Nephron progenitor cell (in vitro differentiated cells): ENCODE results near the gene EMX1.

Source experiments
- DNase-seq: peaks from one replicate; pipeline ENCODE4 v3.0.0; 2021
- H3K27ac Mint-ChIP-seq: 2 replicates; pipeline ENCODE4 v1.8.0; 2021; ENCODE audit warnings: mild to moderate bottlenecking, moderate library complexity, mixed read lengths
- H3K27me3 Mint-ChIP-seq: 2 replicates; pipeline ENCODE4 v1.8.0; 2021; ENCODE audit warnings: mild to moderate bottlenecking, low read depth, mixed read lengths; ENCODE audit not compliant: poor library complexity
- H3K36me3 Mint-ChIP-seq: 2 replicates; pipeline ENCODE4 v1.8.0; 2021; ENCODE audit warnings: low read depth, mixed read lengths
- H3K4me1 Mint-ChIP-seq: 2 replicates; pipeline ENCODE4 v1.8.0; 2021; ENCODE audit warnings: mixed read lengths
- H3K4me3 Mint-ChIP-seq: 2 replicates; pipeline ENCODE4 v1.8.0; 2021; ENCODE audit warnings: mild to moderate bottlenecking, moderate library complexity, mixed read lengths
- H3K9me3 Mint-ChIP-seq: 2 replicates; pipeline ENCODE4 v1.8.0; 2021; ENCODE audit warnings: mild to moderate bottlenecking, moderate library complexity, mixed read lengths
- TF ChIP-seq, protein P1 (sequence below): fragments of 200-600 bp; sonication (generic); IDR thresholded peaks from 2 replicates; pipeline ENCODE4 v1.5.0; 2021; ENCODE audit warnings: antibody characterized with exemption

The EMX1 gene

DNA sequence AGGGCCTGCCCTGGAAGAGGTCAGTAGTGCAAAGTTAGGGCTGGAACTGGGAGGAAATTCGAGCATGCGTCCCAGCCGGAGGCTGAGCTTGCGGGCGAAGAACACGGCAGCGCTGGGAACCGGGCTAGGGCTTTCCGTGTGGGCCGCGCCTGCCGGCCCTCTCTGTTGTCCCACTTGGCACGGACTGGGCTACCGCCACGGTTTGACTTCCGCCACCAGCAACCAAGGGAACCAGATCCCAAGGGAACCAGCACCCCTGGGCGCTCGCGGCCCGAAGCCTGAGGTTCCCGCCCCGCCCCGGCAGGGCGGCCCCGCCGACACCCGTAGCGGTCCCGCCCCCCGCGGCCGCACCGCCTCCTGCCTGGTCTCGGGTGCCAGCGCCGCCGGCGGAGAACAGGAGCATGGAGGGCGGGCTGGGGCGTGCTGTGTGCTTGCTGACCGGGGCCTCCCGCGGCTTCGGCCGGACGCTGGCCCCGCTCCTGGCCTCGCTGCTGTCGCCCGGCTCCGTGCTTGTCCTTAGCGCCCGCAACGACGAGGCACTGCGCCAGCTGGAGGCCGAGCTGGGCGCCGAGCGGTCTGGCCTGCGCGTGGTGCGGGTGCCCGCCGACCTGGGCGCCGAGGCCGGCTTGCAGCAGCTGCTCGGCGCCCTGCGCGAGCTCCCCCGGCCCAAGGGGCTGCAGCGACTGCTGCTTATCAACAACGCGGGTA, 30.1 kb upstream of the EMX1 start, which contains the start of gene SPR:
TSS of gene SPR (plus strand) at position 377 of the 708 bp plus-strand sequence. CDS start at position 402, 25 bp downstream.
- DNase-seq: peak; percentile 80
- H3K27ac Mint-ChIP-seq: no peak within 1 kb of the TSS
- H3K4me1 Mint-ChIP-seq: peaks cover 6% of the 10 kb centered on the region
- TF ChIP-seq, protein P1, sequence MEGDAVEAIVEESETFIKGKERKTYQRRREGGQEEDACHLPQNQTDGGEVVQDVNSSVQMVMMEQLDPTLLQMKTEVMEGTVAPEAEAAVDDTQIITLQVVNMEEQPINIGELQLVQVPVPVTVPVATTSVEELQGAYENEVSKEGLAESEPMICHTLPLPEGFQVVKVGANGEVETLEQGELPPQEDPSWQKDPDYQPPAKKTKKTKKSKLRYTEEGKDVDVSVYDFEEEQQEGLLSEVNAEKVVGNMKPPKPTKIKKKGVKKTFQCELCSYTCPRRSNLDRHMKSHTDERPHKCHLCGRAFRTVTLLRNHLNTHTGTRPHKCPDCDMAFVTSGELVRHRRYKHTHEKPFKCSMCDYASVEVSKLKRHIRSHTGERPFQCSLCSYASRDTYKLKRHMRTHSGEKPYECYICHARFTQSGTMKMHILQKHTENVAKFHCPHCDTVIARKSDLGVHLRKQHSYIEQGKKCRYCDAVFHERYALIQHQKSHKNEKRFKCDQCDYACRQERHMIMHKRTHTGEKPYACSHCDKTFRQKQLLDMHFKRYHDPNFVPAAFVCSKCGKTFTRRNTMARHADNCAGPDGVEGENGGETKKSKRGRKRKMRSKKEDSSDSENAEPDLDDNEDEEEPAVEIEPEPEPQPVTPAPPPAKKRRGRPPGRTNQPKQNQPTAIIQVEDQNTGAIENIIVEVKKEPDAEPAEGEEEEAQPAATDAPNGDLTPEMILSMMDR: no peak
- peaks cover 79% of the 10 kb centered on the region for H3K27me3 Mint-ChIP-seq
- H3K36me3 Mint-ChIP-seq: no peaks in the 10 kb centered on the region
- H3K4me3 Mint-ChIP-seq: peak within 1 kb of the TSS; percentile 82
- H3K9me3 Mint-ChIP-seq: no peaks in the 10 kb centered on the region

DNA sequence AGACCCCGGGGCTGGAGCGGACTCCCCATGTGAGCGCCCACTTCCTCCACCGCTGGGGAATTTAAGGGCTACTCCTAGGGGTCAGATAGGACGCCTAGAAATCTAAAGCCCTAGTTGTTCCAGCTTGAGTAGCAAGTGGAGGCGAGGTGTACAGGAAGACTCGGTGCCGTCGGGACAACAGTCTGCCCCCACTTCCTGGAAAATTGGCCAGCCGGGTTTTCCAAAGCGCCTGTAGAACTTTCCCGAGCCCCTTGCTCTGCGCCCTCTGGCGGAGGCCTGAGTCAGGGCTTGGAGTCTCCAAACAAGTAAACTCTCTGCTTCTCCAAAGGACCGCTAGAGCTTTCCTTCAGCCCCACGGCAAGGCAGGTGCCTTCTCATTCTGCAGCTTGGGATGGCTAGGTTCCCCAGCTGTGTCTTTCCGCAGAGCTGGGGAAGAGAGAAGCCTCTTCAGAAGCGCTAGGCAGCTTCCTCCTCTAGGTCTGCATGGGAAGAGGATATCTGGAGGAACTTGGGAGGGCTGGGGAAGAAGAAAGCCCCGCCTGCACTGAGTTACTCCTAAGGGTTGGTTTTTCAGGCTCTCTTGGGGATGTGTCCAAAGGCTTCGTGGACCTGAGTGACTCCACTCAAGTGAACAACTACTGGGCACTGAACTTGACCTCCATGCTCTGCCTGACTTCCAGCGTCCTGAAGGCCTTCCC, 29.4 kb upstream of the EMX1 start:
- Mint-ChIP-seq H3K36me3 (no peaks in the 10 kb centered on the region), H3K27me3 (peaks cover 82% of the 10 kb centered on the region), H3K9me3 (no peaks in the 10 kb centered on the region), H3K4me3 (peak overlapping the region; percentile 78), H3K27ac (no peak overlapping the region), H3K4me1 (peaks cover 6% of the 10 kb centered on the region)
- TF ChIP-seq, protein P1: peak; percentile 85
- peak; percentile 92 for DNase-seq

DNA sequence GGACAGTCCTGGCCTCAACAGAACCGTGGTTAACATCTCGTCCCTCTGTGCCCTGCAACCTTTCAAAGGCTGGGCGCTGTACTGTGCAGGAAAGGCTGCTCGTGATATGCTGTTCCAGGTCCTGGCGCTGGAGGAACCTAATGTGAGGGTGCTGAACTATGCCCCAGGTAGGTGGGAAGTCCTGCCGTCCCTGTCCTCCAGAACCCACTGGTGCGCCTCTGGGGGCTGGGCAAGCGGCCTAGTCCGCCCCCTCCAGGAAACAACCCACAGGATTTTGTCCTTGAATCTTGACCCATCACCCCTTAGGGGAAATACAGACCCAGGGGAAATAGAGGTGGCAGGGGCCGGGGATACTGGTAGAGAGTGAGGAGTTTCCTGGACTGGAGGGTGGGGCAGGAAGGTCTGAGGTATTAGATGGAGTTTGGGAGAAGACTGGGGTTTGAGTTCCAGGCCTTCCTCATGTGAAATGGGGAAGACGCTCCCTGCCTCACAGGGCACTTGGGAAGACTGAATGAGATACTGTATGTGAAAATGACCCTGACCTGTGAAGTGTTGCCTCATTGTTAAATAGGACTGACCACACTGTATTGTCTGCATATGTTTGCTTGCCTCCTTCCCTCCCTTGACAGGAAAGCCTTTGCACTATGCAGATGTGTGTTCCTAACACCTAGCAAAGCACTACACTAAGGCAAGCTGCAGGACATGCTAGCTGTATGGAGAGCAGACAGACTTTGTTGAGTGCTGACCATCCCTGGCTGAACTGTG, 28.7 kb upstream of the EMX1 start:
- TF ChIP-seq, protein P1: no peak
- Mint-ChIP-seq H3K4me3 (no peak overlapping the region), H3K4me1 (peaks cover 6% of the 10 kb centered on the region), H3K27ac (no peak overlapping the region), H3K9me3 (no peaks in the 10 kb centered on the region), H3K27me3 (peaks cover 76% of the 10 kb centered on the region), H3K36me3 (no peaks in the 10 kb centered on the region)
- no peak for DNase-seq

DNA sequence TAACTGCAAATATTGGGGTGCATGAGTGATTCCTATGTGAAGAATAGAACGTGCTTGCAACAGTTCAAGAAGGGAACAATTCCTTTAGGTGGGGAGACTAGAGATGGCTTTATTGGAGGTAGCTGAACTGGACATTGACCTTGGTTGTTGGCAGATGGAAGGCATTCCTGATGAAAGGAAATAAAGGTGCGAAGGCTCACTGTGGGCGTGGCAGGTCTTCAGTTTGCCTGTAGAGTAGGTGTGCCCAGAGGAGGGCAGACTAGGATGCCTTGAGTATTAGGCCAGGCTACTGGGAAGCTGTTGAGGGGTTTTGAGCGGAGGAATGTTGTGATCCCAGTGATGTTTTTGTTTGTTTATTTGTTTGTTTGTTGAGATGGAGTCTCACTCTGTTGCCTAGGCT, 27.3 kb upstream of the EMX1 start:
- peaks cover 18% of the 10 kb centered on the region for H3K4me1 Mint-ChIP-seq
- no peak overlapping the region for H3K27ac Mint-ChIP-seq
- no peak for DNase-seq
- no peaks in the 10 kb centered on the region for H3K9me3 Mint-ChIP-seq
- no peaks in the 10 kb centered on the region for H3K36me3 Mint-ChIP-seq
- TF ChIP-seq, protein P1: no peak
- H3K27me3 Mint-ChIP-seq: peaks cover 76% of the 10 kb centered on the region
- no peak overlapping the region for H3K4me3 Mint-ChIP-seq

DNA sequence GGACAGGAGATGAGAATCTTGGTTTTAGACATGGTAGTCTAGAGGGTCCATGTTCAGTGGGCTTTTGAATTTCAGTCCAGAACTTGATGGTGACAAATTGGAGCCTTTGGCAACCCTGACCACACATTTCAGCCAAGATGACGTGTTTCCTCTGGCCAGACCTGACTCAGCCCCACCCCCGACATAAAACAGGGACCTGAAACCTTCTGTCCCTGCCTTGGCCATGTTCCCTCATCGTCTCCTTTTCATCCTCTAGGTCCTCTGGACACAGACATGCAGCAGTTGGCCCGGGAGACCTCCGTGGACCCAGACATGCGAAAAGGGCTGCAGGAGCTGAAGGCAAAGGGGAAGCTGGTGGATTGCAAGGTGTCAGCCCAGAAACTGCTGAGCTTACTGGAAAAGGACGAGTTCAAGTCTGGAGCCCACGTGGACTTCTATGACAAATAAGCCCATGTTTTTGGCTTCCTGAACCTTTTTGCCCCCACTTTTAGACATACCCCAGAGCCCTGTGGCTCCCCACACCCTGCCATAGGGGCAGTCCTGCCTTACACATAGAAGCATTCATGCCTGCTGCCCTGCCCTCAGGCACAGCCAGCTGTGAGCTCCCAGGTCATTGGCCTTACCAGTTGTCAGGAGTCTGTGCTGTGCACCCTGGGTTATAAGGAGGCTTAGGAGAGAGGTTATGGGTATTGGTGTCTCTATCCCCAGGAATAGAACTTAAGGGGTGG, 26.1 kb upstream of the EMX1 start:
- no peak overlapping the region for H3K27ac Mint-ChIP-seq
- H3K36me3 Mint-ChIP-seq: no peaks in the 10 kb centered on the region
- H3K27me3 Mint-ChIP-seq: peaks cover 76% of the 10 kb centered on the region
- no peaks in the 10 kb centered on the region for H3K9me3 Mint-ChIP-seq
- DNase-seq: no peak
- TF ChIP-seq, protein P1: no peak
- peaks cover 28% of the 10 kb centered on the region for H3K4me1 Mint-ChIP-seq
- H3K4me3 Mint-ChIP-seq: no peak overlapping the region
